GM19395 (cell line): ENCODE measurements around the gene DTYMK.
"Not testable (repeated sequence)": the region's sequence is repeated elsewhere in the genome, so short reads cannot be mapped to it uniquely, and the experiment has no call there.

Experiments
- ATAC-seq: cut with Tn5 transposase; IDR thresholded peaks from one replicate; pipeline ENCODE4 v1.9.1; 2021; ENCODE audit warnings: mild to moderate bottlenecking, moderate library complexity; ENCODE audit not compliant: unreplicated experiment

DTYMK gene

DNA sequence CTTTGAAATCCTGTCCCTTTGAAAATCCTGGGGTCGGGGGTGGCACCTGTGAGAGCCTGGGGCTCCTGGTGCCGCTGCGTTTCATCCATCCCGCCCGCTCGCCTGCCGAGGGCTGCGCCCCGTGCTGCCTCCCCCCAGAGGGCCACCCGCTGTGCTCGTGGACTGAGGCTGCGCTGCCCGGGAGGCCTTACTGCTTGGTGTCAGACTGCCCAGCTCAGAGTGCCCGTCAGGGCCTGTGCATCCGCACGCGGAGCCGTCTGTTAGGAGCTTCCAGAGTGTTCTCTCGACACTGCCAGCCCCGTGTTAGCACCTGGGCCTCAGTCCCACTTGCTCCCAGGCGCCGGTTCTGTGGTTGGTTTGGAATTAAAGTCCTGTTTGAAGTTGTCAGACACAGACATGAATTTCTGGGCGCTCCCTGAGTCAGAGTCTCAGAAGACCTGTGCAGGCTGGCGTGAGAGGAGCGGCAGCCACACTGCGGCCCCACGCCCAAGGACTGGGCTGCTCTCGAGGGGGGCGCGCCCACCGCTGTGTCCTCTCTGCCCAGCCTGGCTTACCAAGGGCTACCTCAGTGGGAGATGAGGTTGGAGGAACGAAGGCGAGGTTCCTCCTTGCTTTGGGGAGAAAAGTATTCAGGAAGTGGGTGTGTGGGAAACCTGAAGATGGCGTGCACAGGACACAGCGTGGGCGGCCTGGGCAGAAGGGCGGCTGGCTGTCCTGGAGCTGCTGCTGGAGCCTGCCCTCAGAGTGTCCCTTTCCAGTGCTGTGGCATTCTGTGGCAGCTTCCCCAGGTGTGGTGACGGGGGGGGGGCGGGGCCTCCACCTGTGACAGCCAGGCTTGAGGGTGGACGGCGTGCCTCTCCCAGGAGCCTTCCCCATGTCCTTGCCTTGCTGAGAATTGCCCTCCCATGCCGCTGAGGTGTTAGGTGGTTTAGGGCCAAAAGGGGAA is 14.1 kb downstream of the DTYMK start:
- ATAC-seq = no peak

DNA sequence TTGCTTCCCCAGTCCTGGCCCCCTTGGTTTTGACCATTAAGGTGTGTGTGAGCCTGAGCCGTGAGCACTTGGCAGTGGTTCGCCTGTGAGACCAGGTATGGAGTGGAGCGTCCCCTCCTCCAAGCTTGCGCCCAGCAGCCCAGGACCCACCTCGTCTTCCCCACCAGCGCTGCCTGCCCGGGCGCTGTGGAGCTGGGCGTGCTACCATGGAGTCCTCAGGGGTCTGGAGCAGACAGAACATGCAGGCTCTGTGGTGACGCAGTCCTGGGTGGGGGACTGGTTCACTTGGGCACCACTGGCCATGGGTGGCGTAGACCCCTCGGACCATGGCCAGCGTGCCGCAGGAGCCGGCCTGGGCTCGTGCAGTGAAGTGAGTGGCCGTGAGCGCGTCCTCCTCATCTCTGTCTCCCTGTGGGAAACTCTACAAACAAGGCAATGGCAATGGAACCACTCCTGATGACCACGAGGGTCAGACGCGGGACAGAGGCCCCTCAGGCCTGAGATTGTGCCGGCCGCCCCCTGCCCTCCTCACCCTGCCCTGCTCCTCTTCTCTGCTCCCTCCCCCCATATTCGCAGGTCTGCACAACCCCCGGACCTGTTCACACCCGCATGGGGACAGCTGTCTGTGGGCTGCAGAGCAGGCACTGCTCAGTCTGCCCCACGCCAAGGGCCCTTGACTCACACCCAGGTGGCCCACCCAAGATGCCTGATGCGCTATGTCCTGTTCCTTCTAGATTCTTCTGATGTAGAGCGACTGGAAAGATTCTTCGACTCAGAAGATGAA is 15.0 kb downstream of the DTYMK start:
- no peak for ATAC-seq

DNA sequence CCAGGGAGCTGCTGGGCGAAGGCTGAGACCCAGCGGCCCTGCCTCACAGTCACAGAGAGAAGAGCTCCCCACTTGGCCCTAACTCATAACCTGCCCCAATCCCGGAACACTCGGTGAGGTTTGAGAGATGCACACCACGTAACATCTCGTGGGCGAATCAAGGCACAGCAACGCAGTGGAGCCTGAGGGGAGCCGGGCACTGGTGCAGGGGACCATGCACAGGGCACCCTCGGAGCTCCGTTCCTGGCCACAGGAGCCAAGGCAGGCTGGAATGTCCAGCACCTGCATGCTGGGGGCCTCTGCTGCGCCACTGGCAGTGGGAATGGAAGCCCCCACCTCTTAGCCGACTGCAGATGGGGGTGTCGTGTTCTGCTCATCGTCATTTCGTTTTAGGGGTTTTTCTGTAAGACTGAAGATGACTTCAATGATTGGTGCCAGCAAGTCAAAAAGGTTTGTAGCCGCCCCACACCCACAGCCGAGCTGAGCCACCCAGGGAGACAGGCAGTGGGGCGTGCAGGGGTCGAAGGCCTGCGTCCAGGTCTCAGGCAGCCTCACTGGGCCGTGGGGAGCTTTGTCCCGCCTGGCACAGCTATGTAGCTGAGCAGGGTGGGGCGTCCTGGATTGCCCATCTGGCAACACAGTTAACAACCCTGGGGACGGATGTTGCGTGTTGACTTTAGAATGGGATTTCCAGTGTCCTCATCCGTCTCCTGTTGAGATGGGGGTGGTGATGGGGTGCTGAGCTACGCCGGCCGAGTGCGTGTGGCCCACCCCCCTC is 16.1 kb downstream of the DTYMK start:
- ATAC-seq = no peak

DNA sequence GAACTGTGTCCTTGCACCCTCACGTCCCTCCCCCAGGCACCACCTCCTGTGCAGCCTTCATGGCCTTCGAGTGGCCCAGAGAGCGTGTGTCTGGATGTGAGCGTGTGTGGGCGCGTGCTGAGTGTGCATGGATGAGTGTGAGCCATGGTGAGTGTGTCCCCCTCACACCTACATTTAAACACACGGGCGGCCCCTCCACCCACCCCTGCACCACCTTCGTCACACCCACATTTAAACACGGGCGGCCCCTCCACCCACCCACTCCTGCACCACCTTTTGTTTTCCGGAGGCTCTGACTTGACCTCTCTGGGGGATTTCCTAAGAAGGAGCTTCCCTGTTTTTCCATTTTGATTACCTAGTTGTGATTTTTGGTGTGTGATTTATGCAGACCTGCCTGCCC is 17.8 kb downstream of the DTYMK start:
- no peak for ATAC-seq

DNA sequence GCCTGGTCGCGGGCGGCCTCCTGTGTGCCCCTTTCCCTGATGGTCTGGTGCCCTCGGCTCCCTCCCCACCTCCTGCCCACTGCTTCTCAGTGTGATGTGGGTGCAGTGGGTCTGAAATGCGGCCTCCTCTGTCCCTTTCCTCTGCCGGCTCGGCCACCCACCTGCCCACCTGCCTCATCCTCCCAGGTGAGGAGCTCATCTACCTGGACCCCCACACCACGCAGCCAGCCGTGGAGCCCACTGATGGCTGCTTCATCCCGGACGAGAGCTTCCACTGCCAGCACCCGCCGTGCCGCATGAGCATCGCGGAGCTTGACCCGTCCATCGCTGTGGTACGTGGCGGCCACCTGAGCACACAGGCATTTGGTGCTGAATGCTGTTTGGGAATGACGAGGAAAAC is 18.3 kb downstream of the DTYMK start:
- no peak for ATAC-seq

DNA sequence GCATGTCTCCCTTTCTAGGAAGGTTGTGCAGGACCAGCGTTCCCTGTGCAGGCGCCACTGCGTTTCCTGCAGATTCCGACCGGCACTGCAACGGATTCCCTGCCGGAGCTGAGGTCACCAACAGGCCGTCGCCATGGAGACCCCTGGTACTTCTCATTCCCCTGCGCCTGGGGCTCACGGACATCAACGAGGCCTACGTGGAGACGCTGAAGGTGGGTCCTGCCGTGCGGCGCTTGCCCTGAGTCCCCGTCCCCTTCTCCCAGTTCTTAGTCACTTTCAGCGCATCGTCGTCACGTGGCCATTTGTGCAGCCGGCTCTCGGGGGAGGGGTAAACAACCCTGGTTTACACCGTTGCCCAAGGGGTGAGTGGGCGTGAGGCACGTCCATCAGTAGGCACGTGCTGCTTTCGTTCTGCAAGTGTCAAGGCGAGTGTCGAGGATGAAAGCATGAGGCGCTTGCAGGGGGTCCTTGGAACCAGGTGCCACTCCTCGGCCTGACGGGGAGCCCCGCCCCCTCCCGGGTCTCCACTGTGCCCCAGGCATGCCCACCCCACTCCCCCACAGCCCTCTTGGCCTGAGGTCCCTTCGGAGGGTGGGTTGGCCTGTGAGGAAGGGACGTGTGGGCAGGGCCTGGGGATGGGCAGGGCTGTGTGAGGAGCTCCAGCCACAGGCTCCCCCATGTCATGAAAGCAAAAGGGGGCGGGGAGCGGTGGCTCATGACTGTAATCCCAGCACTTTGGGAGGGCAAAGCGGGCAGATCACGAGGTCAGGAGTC is 19.8 kb downstream of the DTYMK start:
- no peak for ATAC-seq

DNA sequence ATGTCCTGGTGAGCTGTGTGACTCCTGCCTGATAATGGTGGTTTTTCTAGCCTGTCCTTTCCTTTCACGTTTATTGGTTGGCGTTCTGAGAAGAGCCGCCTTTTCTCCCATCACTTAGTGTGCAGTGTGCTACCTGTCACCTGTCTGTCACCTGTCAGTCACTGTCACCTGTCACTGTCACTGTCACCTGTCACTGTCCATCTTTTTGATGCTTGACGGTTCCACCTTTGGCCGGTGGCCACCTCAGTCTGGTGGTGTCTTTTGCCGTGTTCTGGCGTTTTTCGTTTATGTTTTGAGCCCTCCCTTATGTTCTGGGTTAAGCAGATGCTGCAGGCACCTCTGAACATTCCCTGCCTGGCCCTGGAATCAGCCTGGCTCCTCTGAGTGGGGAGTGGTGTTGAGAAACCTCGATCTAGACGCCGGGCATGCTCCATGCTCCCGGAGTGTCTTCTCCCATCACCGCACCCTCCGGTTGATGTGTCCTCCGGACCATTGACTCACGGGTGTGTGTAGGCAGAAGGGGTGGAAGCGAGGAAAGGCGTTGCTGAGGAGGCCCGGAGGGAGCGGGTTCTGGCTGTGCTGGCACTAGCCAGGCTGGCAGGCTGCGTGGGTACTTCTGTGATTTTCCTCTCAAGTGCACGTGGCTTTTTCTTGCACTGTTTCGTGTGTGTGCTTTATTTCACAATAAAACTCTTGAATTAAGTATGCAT is 20.7 kb downstream of the DTYMK start:
- ATAC-seq = no peak

DNA sequence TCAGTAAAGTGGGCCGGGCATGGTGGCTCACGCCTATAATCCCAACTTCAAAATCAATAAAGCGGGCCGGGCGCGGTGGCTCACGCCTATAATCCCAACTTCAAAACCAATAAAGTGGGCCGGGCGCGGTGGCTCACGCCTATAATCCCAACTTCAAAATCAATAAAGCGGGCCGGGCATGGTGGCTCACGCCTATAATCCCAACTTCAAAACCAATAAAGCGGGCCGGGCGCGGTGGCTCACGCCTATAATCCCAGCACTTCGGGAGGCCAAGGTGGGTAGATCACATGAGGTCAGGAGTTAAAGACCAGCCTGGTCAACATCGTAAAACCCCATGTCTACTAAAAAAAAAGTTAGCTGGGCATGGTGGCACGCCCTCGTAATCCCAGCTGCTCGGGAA is 23.9 kb downstream of the DTYMK start:
- ATAC-seq = not testable (repeated sequence)

DNA sequence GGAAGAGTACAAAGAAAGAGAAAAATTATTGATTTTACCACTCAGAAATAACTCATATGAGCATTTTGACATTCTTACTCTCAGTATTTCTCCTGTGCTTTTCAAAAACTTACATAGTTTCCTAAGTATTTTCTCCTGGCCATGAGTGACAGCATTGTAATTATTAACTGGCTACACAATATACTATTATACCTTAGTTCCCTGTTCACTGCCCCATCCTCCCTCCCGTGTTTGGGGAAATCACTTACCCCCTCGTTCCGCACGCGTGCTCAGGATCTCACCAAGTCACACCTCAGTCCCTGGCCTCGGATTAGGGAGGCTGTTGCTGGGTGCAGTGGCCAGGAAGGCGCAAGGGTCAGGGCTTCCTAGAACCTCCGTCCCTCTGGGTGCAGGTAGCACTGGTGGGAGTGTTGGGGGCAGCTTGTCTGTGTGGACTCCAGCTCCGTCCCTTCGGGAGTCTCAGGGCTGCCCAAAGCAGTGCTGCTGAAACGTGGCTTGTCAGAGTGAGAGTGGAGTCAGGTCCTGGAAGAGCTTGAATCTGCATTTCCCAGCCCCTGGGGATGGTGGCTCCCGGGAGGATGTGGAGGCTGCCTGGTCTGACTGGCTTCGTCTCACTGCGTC is 25.9 kb downstream of the DTYMK start:
- ATAC-seq = no peak

DNA sequence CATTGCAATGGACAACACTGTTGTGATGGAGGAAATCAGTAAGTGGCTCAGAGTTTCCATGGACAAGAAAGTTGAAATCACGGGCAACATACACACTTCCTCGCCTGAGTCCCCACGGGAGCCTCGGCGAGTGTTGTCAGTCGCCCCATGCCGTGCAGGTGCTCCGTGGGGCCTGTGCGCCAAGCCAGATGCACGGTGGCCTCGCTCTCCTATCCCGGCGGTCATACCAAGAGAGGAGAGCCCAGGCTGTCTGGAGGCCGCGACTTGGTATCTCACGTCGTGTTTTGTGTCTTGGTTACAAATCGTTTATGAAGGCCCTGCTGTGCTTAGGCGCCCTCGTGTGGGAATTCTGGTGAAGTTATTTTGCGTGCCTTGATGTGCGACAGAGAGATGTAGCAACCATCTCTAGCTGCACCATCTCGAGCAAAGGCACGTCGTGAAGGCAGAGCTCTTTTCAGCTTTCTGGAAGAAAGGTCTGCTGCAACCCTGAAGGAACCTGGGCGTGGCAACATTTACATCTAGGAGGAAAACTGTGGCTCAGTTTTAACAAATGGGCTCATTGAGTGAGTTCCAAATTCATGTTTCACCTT is 27.4 kb downstream of the DTYMK start:
- ATAC-seq = no peak

DNA sequence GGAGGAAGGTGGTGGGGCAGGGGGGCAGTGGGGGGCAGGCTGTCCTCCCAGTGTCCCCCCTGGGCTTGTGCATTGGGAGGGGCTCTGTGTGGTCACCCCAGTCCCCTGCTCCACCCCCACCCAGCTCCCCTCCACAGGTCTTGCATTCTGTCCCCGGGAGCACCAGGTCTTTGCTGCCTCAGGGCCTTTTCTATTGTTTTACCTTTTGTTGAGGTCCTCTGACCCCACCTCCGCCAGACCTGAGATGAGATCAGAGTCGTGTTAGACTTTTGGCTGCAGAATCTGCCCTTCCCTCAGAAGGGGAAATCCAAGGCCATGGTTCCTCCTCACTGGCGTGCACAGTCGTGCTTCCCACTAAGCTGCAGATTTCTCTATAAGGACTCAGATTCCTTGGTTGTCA is 28.3 kb downstream of the DTYMK start:
- no peak for ATAC-seq

DNA sequence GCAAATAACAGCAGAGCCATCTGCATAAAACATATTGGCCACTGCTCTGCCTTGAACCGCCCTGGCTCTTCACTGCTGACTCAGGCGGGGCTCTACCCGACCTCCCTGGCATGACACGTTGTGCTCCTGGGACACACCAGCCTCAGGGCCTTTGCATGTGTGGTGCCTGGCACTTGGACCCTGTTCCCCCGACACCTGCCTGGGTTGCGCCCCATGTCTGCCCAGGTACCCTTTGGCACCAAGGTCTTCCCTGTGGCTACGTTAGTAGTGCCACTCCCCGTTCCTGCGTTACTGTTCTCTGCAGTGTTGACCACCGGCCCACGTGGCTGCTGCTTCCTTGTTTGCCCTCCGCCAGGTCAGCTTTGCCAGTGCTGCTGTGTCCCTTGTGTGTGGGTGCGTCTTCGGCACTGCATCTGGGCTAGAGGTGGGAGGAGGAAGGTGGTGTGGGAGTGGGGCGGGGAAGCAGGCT is 28.8 kb downstream of the DTYMK start:
- no peak for ATAC-seq

DNA sequence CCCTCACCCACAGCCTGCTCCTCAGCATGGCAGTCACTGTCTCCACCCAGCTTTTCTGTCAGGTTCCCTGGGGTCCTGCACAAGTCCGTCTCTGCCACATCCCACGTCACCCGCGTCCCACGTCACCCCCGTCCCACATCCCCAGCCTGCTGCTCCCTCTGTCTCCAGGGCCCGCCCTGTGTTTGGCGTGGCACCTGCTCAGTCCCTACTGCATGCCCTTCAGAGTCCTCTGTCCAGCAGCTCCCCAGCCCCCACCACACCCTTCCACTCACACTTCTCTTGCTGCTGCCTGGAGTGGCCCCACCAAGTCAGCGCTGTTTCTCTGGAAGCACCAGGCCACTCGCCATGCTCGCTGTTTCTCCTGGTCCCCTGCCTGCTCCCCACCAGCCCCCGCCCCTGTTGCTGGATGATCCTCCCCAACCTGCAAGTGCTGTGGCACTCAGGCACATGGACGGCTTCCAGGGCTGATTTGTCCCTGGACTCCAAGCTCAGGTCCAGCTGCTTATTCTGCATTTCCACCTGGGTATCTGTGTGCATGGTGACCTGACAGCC is 30.3 kb downstream of the DTYMK start:
- ATAC-seq = no peak

DNA sequence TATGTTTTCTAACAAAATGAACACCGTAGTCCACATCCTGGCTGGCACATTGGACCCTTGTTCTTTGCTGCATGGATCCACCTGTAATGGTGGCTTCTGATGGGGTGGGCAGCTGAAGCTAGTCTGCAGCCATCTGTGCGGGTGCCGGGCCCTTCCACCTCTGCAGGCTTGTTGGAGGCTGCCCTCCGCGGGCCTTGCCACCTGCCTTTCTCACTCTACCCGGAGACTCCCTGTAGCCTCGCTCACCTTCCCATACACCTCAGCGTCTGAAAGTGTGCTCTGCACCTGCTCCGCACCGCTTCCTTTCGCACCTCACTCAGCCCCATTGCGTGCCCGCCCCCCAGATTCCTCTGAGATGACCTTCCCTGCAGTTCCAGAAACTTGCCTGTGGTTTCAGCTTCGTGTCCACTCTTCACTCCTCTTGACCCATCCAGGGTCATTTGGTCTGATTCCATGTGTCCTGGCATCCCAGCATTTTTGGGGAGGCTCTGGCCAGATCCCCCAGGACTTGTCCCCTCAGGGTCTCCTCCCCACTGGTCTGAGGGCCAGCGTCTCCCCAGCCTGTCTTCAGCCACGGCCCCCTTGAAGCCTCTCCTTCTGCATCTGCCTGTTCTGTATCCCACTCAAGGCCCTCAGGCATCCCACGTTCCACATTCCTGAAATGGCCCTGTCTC is 31.0 kb downstream of the DTYMK start:
- no peak for ATAC-seq

DNA sequence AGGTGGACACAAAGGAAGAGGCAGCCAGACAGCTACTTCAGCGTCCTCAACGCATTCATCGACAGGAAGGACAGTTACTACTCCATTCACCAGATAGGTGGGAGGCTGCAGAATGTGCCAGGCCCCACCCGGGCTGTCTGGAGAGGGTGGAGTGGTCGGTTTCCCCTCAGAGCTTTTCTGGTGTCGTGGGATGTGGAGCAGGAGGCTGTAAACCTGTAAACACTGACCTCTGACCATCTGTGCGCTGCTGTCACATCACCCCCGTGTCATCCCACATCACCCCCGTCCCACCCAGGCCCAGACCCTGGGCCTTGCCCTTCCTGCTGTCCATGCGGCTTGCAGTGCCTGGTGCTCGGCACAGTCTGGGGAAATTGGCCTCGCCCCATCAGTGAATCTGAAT is 32.1 kb downstream of the DTYMK start:
- no peak for ATAC-seq

DNA sequence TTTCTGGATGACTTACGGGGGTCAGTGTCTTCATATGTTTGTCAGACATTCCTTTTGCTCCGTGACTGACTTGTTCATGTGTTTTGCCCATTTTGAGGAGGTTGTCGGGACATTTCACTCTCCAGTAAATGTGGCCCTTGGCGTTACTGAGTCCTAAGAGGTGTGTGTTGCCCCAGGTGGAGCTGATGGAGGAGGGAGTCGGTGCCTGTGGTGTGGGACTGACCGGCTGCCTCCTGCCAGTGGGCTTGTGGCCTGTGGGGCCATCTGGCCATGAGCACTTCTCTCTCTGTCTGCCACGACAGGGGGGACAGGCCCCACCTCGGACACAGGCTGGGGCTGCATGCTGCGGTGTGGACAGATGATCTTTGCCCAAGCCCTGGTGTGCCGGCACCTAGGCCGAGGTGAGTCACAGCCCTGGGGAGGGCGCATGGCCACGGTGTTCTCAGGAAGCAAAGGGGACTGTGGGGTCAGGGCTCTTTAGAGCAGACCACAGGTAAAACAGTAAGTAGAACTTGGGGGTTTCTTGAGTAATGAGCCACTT is 33.3 kb downstream of the DTYMK start:
- no peak for ATAC-seq

DNA sequence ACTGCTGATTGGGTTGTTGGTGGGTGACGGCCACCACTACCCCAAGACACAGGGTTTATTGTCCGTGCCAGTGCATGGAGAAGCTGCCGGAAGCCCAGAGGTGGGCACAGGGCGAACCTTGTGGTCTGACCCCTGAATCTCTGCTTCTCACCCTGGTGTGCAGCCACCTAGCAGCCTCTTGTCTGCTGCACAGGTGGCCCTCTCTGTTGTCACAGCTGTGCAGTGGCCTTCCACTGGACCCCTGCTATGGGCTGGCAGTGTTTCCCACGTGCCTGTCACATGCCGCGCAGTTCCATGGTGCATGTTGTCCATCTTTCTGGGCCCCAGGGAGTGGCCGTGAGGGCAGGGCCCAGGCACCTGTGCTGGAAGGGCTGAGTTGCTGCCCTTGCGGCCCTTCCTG is 33.9 kb downstream of the DTYMK start:
- no peak for ATAC-seq

DNA sequence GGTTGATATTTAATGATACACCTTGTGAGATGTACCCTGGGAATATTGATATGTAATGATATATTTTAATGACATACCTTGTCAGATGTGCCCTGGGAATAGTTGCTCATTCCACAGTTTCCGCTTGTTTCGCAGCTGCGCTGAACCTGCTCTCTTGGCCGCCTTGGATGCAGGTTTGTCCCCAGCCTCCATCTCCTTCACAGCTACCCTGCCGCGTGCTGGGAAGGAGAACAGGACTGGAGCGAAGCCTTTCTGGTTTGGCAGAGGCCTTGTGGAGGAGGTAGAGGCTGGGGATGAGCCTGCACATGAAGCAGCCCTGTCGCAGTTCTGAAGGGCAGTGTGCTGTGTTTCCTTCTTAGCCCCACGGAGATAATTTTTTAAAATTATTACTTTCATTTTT is 34.5 kb downstream of the DTYMK start:
- ATAC-seq = no peak
